ENCODE results near the gene TIGD2.
"Not testable (repeated sequence)": the region's sequence is repeated elsewhere in the genome, so short reads cannot be mapped to it uniquely, and the experiment has no call there.

TIGD2 gene

GRCh38 chr4:89119836-89120235, 8.5 kb downstream of the TIGD2 start:
- DNase-seq: no peak

DNA sequence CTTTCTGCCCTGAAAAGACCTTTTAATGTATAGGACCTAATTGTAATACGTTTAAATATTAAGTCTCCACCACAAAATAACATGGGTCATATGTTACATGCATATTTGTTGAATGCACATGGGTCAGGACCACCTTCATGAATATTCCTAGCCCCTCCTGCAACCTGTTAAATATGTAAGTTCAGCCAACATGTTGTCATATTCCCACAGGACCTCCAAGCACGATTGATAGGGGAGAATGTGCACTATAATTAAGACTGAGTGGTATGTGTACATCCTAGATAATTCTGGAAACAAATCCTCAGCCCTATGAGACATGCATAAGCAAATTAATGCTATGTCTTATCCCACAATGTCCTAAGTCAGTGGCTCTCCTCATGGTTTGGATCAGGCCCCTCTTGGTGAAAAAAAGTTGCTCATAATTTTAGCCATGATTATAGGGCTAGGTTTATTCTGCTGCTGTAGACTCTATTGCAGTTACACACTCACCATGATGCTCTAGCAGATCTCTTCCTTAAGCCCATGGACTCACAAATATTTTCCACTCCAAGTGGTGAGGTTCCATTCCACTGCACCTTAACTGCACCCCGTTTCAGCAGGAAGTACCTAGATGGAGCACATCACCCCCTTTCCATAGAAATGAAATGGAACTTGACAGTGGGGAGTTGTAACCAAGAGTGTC, 10.2 kb downstream of the TIGD2 start:
- DNase-seq: no peak

GRCh38 chr4:89123451-89123851, 12.1 kb downstream of the TIGD2 start:
- no peak for DNase-seq

- no peak for DNase-seq
Measured at GRCh38 chr4:89125901-89126782, 14.8 kb downstream of the TIGD2 start.

DNA sequence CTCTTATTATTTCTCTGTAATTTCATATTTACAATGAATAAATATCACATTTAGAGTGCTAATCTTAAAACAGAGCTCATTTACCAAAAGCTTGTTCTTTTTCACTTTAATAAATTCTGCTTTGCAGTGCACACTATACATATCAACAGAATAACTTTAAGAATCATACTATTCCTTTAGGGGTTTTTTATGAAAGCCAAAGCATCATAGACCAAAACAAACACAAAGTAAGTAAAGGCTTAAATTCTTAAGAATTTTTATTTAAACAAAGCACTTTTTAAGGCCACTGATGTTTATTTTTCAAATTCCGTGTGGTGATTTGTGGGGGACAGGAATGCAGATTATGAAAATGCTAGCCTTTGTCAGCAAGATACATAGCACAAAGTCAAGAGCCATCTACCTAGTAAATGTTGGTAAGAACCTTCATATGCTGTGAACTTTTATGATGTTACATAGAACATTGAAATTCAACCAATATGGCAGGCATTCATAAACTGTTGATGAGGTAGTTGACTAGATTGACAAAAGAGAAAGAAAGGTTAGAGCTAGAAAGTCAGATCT, 17.8 kb downstream of the TIGD2 start:
- DNase-seq: no peak

DNA sequence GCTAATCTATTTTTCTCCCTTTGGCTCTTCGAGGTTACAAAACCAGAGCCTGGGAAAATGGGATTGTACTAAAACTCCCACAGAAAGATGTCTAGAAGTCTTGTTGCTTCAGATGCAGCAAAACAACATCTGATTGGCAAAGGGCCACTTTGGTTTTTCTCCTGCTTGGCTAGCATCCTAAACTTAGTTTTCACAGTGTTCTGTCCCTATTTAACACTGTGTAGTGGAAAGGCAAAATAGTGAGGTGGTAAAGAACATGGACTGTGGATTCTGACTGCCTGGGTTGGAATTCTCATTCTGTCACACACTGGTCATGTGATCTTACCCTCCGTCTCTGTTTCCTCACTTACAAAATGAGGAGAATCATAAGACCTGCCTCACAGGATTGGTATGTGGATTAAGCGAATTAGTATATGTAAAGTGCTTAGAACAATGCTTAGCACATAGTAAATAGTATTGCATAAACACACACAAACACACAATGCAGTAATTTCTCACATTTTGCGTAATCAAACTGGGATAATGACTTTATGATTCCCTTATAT, 23.5 kb downstream of the TIGD2 start:
- DNase-seq: no peak

- DNase-seq: no peak
Measured at GRCh38 chr4:89136525-89136924, 25.2 kb downstream of the TIGD2 start.

DNA sequence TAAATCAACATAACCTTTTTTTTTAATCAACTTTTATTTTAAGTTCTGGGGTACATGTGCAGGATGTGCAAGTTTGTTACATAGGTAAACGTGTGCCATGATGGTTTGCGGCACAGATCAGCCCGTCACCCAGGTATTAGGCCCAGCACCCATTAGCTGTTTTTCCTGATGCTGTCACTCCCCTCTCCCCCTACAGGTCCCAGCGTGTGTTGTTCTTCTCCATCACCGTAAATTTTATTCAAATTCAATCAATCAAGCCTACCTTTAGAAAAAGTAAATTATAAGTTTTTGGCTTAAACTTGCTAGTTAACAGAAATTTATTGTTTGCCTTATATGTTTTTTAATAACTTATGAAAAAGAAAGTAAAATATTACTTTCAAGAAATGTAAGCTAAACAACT, 25.9 kb downstream of the TIGD2 start:
- DNase-seq: no peak

DNA sequence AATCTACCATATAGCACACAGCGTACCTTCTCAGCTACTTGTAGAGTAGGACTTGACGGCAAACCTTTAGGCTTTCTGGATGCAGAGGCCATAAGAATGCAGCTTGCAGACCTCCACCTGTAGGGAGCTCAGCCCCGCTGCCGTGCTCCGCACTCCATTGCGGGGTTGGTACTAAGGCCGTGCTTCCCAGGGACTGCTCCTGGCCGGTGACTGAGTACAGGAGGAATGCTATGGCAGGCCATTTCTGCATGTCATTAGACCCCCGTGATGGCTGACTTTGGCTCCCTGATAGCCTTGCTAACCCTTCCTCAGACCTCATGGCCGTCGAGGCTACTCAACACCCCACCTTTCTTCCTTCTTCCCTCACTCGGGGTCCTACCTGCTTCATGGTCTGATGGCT, 26.4 kb downstream of the TIGD2 start:
- DNase-seq: no peak

DNA sequence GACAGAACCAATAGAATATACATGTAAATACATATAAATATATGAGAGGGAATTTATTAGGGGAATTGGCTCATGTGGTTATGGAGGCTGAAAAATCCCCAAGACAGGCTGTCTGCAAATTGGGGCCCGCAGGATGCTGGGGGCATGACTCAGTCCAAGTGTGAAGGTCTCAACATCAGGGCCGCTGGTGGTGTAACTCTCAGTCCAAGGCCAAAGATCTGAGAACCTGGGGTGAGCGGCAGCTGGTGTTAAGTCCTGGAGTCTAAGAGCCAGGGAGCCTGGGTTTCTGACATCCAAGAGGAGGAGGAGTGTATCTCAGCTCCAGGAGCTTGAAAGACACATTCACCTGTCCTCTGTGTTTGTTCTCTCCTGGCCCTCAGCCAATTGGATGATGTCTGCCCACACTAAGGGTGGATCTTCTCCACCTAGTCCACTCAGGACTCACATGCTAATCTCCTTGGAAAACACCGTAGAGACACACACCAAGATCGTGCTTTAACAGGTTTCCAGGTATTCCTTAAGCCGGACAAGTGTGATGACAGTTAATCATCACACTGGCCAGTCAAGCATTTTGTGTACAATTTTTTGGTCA, 28.9 kb downstream of the TIGD2 start:
- no peak for DNase-seq

- no peak for DNase-seq
Measured at GRCh38 chr4:89142691-89143669, 31.6 kb downstream of the TIGD2 start.

- not testable (repeated sequence) for DNase-seq
Measured at GRCh38 chr4:89144652-89145051, 33.3 kb downstream of the TIGD2 start.

GRCh38 chr4:89146196-89146595, 34.9 kb downstream of the TIGD2 start:
- no peak for DNase-seq

- no peak for DNase-seq
Measured at GRCh38 chr4:89152972-89153371, 41.6 kb downstream of the TIGD2 start.

- DNase-seq: no peak
Measured at GRCh38 chr4:89156174-89156914, 45.0 kb downstream of the TIGD2 start.

- no peak for DNase-seq
Measured at GRCh38 chr4:89157488-89158024, 46.2 kb downstream of the TIGD2 start.

DNA sequence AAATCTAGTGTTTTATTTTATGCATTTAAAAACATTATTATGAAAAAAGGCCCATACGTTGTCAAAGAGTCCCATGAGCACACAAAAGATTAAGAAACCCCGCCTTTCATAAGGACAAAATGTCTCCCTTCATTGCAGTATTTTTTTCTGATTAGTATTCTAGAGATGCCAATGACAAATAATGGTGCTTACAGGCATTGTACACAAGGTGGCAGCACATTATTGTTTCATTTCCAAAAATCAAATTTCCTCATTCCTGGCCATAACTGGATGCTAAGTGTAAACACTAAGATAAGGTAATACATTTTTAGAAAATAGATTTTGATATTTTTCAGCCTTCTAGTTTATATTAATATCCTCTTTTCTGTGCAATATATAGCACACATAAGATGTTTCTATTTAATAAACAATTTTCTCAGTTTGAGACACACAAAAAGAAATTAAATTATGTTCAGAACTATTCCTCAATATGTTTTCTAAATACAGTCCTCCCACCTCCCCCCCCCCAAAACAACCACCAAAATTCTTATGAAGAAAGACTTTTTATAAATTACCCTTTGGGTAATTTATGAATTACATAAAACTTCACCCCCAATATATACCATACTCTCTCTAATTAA, 47.7 kb downstream of the TIGD2 start:
- DNase-seq: peak; percentile 20

DNA sequence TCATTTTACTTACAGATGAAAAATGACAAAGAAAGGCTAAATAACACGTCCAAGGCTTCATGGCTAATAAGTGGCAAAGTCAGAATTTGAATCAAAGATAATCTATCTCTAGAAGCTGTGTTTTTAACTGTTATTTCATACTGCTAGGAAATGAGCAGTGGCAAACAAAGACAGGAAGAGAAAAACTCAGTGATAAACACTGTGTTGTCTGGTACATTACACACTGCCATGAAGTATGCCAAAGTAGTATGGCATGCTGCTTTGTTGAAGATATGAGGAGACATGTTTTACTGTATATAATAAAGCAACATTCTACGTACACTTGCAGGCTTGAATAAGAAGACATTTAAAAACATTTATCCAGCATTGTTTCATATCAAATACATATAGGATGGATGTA, 49.5 kb downstream of the TIGD2 start:
- no peak for DNase-seq

DNA sequence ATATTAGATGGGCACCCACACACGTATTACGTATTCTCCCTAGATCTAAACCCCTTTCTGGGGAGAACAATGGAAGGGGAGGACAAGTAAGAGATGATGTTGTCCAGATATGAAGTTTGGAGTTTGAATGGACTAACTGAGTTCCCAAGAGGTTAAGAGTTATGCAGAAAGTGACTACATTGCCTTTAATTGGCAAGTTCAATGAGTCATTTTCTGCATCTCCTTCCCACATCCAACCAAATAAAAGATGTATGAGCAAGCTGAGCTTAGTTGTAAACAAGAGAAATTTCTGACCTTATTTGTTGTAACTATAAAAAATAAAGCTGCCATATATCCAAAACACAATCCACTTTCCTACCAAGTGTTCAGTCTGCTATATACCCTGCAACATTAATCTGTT, 50.5 kb downstream of the TIGD2 start:
- DNase-seq: no peak

DNA sequence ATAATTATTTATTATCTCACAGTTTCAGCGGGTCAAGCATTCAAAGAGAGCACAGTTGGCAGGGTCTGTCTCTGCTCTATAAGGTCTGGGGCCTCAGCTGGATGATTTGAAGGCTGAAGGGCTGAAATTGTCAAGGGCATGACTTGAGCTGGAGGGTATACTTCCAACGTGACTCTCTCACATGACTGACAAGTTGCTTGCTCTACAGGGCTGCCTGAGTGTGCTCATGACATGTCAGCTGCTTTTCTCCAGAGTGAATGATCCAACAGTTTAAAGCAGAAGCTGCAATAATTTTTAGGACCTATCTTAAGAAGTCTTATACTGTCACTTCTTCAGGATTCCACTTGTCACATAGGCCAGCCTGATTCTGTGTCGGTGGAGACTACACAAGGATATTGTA, 51.2 kb downstream of the TIGD2 start:
- DNase-seq: no peak

- DNase-seq: no peak
Measured at GRCh38 chr4:89162987-89163386, 51.7 kb downstream of the TIGD2 start.
